Bronchial epithelial cell (primary cell): ENCODE data around the gene ZBTB12. TPM values are rescaled to one million over a fixed set of nuclear protein-coding genes. Genes with fewer than 3 reads are reported as not detected.
"Not testable (repeated sequence)": the region's sequence is repeated elsewhere in the genome, so short reads cannot be mapped to it uniquely, and the experiment has no call there.

ENCODE experiments used
- DNase-seq: peaks from one replicate; pipeline ENCODE4 v3.0.0-alpha.2; 2010; ENCODE audit warnings: low read depth
- FAIRE-seq: peaks from 2 replicates; lab custom pipeline; 2011; peaks lifted over from hg19 to GRCh38; lab: Jason Lieb, UNC
- H3K27me3 ChIP-seq: 2 replicates; pipeline ENCODE4 v1.5.1; 2011; ENCODE audit warnings: low read length; ENCODE audit not compliant: control insufficient read depth, insufficient read depth
- H3K36me3 ChIP-seq: 2 replicates; pipeline ENCODE4 v1.5.1; 2011; ENCODE audit warnings: low read length; ENCODE audit not compliant: control insufficient read depth, insufficient read depth
- H3K4me3 ChIP-seq: 2 replicates; pipeline ENCODE4 v1.5.1; 2011; ENCODE audit warnings: mild to moderate bottlenecking, low read depth, low read length, control low read depth
- total RNA-seq: library from RNA; depleted of rRNA; stranded (reverse); fragments of >200 nt; gene quantifications from 2 replicates; pipeline ENCODE4 v1.2.1, GENCODE V29; 2014
- TF ChIP-seq, protein P1 (sequence below): IDR thresholded peaks from 2 replicates; pipeline ENCODE4 v1.5.1; 2011; ENCODE audit warnings: mild to moderate bottlenecking, moderate library complexity, low read length, control low read depth, inconsistent platforms; ENCODE audit not compliant: insufficient read depth, severe bottlenecking

Gene ZBTB12
- total RNA-seq, 1 donor from 2014 or later: 1.3 TPM

DNA sequence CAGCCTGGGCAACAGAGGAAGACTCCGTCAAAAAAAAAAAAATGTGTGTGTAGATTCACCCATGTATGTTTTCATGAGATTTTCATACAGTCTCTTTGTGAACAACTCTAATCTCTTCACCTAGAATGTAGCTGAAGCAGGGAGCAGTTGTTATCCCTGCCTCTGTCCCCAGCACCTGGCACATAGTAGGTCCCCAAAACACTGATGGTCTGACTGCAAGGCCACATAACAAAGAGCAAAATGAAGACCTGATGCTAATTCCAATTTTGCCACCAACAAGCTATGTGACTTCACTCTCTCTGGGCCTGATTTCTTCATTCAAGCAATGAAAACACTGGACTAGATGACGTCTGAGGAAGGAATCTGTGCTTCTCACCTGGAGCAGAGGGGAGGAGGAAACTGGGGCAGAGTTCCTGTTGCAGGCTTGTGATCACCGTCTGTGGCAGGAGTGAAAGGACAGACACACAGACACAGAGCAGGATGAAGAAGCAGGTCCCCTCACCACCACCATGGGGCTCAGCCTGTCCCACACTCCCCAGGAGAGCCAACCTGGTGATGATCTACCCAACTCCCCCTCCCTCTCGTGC lies 27.7 kb downstream of the ZBTB12 start:
- DNase-seq: peak; percentile 15
- TF ChIP-seq, protein P1, sequence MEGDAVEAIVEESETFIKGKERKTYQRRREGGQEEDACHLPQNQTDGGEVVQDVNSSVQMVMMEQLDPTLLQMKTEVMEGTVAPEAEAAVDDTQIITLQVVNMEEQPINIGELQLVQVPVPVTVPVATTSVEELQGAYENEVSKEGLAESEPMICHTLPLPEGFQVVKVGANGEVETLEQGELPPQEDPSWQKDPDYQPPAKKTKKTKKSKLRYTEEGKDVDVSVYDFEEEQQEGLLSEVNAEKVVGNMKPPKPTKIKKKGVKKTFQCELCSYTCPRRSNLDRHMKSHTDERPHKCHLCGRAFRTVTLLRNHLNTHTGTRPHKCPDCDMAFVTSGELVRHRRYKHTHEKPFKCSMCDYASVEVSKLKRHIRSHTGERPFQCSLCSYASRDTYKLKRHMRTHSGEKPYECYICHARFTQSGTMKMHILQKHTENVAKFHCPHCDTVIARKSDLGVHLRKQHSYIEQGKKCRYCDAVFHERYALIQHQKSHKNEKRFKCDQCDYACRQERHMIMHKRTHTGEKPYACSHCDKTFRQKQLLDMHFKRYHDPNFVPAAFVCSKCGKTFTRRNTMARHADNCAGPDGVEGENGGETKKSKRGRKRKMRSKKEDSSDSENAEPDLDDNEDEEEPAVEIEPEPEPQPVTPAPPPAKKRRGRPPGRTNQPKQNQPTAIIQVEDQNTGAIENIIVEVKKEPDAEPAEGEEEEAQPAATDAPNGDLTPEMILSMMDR: no peak
- no peak for FAIRE-seq
- H3K27me3 ChIP-seq: no peaks in the 10 kb centered on the region
- H3K4me3 ChIP-seq: no peak overlapping the region
- no peaks in the 10 kb centered on the region for H3K36me3 ChIP-seq

- H3K27me3 ChIP-seq: no peaks in the 10 kb centered on the region
Observed at GRCh38 chr6:31871046-31871659, 30.7 kb downstream of the ZBTB12 start.

GRCh38 chr6:31870385-31870921 lies 31.4 kb downstream of the ZBTB12 start:
- H3K36me3 ChIP-seq: no peaks in the 10 kb centered on the region
- DNase-seq (peak; percentile 4), FAIRE-seq (no peak)

More at GRCh38 chr6:31871046-31871659, 30.7 kb downstream of the ZBTB12 start:
- no peak overlapping the region for H3K4me3 ChIP-seq
- H3K36me3 ChIP-seq: no peaks in the 10 kb centered on the region
- TF ChIP-seq, protein P1: no peak
- no peak for FAIRE-seq
- DNase-seq: no peak

GRCh38 chr6:31869343-31869742 lies 32.5 kb downstream of the ZBTB12 start:
- FAIRE-seq (no peak), DNase-seq (no peak)
- no peak overlapping the region for H3K4me3 ChIP-seq
- H3K36me3 ChIP-seq: no peaks in the 10 kb centered on the region
- no peaks in the 10 kb centered on the region for H3K27me3 ChIP-seq
- TF ChIP-seq, protein P1: no peak

More at GRCh38 chr6:31870385-31870921, 31.4 kb downstream of the ZBTB12 start:
- H3K27me3 ChIP-seq: no peaks in the 10 kb centered on the region
- TF ChIP-seq, protein P1: no peak
- no peak overlapping the region for H3K4me3 ChIP-seq

DNA sequence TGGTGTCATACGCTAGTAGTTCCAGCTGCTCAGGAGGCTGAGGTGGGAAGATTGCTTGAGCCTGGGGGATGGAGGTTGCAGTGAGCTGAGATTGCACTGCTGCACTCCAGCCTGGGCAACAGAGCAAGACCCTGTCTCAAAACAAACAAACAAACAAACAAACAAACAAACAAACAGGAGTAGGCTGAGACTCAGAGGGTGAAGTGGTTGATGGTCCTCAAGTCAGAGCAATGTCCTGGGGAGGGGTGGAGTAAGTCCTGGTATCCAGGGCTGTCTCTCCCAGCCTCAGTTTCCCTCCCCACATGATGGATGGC lies 33.3 kb downstream of the ZBTB12 start:
- H3K27me3 ChIP-seq, DNase-seq, H3K4me3 ChIP-seq, H3K36me3 ChIP-seq, FAIRE-seq: not testable (repeated sequence)

GRCh38 chr6:31865205-31866118 lies 36.4 kb downstream of the ZBTB12 start:
- no peaks in the 10 kb centered on the region for H3K27me3 ChIP-seq
- FAIRE-seq (no peak), DNase-seq (no peak)
- H3K4me3 ChIP-seq: no peak overlapping the region
- TF ChIP-seq, protein P1: no peak
- H3K36me3 ChIP-seq: peaks cover 2% of the 10 kb centered on the region
